NK-92 (cell line): ENCODE measurements around the gene PSKH1.
"Not testable (repeated sequence)": the region's sequence is repeated elsewhere in the genome, so short reads cannot be mapped to it uniquely, and the experiment has no call there.

Experiments used
- DNase-seq: peaks from one replicate; lab custom pipeline; 2025; ENCODE audit not compliant: unreplicated experiment; lab: John Stamatoyannopoulos, UW

The PSKH1 gene

GRCh38 chr16:67957622-67958021 lies 64.6 kb downstream of the PSKH1 start:
- DNase-seq, result no peak

DNA sequence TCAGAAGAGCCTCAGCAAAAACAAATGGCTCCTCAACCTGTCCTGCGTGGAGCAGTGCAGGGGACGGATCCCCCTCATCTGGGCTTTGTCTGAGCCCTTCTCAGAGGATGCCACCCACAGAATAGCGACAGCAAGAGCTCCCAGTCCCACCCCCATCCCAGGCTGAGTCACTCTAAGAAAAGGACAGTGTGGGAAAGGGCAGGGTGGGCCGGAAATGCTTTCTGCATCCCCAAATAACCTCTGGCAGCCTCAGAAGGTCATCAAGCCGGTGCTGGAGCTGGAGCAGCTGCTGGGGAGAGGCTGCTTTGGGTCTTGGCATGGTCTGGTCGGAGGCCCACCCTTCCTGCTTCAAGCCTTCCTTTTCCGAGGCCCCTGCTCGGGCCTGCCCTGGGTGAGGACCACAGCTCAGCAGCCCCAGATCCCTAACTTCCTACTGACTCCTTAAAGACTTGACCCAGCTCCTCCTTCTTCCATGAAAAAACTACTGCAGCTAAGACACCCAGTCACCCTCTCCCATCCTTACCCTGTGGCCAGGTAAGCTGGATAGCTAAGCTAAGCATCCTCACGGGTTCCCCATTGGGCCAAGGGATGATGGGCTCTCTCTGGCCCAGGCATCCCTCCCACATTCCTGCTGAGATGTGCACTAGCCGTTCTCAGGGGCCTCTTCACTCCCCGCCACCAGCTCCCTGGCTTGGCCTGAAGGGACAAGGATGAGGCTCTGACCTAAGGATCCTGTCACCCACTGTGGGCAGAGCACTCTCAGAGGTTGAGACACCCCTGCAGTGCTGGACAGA lies 66.7 kb downstream of the PSKH1 start:
- DNase-seq, result no peak

DNA sequence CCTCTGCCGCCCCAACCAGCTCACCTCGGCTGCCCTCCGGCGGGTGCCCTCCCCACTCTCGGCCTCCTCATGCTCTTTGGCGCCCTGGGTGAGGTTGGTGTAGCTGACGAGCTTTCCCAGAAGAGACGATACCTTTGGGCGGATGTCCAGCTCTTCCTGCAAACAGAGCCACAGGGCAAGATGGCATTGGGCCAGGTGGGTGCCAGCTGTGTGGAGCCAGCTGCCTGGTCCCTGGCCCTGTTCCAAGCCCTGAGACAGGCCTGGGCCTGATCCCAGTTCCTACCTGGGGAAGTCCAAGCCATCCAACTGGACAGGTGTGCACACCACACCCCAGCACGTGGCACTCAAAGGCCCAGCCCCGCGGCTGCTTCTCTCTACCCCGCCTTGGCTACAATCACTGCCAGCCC lies 68.5 kb downstream of the PSKH1 start:
- DNase-seq, result no peak

GRCh38 chr16:67962135-67962534 lies 69.1 kb downstream of the PSKH1 start:
- no peak for DNase-seq

- DNase-seq, result no peak
Observed at GRCh38 chr16:67963292-67963661, 70.2 kb downstream of the PSKH1 start.

DNA sequence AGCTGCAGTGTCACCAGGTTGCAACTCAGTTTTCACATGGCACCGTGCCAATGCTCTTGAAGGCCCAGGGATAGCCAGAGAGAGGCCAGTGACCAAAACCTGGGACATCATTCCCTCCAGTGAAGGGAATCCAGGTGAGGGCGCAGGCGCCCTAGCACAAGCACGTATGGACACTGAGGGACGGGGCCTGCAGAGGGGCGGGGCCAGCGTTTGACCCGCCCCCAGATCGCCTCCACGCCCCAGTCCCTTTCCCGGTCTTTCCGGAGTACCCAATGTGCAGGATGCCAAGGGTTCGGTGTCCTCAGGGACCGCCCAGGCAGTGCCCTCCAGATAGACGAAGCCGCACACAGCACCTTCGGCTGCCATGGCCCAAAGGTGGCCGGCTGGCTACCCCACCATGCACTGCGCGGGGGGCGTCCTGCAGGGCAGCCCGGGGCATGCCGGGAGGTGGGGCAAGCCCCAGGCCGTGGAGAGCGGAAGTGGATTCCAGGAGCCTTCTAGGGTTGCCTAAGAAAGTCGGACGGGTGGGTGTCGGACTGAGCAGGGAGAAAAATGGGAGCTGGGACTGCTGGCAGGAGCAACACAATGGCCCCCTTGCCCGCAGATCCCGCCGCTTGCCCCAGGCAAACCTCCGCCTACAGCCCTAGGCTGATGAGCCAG lies 70.7 kb downstream of the PSKH1 start:
- no peak for DNase-seq

- DNase-seq, result no peak
Observed at GRCh38 chr16:67964477-67965131, 71.5 kb downstream of the PSKH1 start.

DNA sequence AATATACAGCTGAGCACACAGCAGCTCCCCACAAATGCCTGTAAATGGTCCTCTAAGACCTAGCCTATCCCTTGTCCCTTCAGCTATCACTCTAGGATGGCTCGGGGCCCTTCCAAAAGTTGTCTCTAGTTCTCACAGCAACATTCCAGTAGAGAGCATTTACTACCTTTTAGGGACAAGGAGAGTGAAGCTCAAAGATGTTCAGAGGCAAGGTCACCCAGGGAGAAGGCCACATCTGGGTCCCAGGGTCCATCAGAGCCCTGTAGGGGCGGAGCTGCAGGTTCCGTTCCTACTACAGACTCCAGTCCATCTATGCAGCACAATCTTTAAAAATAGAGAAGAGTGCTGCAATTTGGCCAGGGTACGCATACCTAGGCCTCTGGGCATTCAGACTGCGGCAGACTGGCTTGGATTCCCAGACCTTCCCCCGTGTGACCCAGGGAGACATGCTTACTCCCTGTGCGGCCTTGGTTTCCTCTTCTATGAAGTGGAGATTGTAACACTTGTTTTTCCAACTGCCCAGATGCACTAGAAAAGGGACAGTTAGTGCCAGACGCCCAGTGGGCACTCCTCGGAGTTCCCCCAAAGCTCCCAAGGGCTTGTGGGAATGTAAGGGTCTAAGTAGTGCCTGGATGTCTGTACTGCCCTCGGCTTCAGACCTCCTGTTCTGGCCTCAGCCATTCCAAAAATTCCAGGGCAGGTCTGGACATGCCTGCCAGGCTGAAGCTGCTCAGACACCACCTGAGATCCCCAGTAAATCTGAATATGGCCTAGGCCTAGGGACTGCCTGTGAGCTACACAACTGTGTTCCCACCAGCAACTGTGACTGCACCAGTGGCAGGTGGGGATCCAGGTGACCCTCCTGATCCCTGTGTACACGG lies 72.9 kb downstream of the PSKH1 start:
- no peak for DNase-seq

DNA sequence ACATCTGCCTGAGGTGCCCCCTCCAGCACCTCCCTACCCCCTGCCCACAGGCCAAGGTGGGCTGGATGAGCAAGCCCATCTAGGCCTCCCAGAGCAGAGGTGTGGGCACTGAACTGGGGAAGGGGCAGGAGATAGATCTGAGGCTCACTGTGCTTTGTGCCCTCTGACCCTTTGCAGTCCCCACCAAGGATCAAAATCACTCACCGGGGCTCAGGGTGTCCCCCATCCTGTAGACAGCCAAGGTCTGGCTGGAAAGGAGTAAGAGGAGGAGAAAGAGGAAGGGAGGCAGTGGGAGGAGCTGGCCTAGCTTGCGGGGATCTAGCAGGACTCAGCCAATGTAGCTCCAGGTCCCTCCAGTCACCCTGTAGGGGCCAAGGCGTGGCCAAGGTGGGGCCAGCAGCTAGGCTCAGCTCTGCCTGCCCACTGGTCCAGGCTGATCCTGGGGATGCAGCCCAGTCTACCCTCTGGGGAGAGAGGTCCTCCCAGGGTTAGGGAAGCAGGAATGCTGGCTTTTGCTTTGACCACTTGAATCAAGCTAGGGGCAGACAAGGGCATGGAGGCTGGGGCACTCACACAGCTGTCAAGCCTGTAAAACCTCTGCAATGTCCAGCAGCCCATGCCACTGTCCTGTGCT lies 73.6 kb downstream of the PSKH1 start:
- no peak for DNase-seq

DNA sequence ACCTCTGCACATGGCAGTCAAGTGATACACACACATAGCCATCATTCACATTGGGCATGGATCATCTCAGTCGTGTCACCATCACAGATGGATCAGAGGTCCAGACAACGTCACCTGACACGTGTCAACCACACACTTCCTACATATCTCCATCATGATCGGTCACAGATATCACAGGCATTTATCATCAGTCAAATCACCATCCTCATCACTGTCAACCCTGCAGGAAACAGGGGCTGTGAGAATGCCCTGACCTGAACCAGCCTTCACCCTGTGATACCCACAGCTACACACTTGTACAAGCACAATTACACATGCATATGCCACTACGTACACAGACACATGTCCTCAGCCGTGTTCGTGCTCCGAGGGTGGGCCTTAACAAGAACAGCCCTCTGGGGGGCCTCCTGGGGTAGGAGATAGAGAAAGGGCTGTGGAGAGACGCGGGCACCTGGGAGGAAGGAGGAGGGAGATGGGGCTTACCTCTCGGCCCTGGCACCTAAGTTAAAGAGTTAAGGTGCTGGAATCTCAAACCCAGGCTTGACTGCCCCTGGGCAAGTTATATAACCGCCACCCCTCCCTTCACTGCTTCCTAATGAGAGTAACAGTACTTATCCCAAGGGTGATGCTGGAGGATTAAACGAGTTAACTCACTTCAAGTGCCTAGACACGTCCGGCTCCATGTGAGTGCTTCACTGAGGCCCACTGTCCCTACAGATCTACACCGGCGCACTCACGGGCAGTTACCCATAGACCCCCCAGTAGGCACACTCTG lies 74.3 kb downstream of the PSKH1 start:
- no peak for DNase-seq

DNA sequence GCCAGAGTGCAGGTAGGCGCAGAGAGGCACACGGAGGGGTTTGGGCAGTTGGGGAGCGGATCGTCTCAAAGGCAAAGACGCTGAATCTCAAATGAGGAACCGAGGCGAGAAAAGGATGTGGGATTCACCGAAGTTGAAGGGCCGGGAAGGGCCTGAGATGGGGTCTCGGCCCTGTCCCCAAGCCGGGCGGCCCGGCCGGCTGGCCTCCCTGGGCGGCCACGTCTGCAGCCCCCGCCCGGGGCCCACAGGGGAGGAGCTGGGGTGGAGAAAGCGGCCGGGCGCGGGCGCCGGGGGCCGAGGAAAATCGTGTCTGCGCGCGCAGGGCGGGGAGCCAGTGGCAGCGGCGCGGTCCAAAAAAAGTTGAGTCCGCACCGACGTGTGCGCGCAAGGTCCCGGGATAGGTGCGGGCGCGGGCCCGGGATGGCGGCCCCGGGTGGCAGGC lies 74.9 kb downstream of the PSKH1 start:
- DNase-seq, result no peak

- DNase-seq, result peak; percentile 25
Observed at GRCh38 chr16:67968400-67969253, 75.6 kb downstream of the PSKH1 start, which contains the start of gene SLC12A4. Gene SLC12A4 (minus strand): TSS chr16:67968637. CDS start chr16:67968553, 84 bp downstream.

- DNase-seq, result no peak
Observed at GRCh38 chr16:67969254-67970039, 76.4 kb downstream of the PSKH1 start.

DNA sequence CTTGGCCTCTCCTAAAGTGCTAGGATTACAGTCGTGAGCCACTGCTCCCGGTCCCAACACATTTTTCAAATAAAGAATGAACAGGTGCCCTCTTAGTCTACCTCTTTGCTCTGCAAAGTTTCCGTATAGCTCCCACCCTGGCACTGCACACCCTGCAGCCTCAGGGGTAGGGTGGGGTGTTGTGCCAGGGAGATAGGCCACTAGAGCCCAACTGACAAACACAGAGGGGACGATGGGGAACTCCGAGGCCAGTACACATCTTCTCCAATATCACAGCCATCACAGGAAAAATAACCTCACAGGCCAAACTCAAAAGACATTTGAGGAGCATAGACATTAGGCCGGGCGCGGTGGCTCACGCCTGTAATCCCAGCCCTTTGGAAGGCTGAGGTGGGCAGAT lies 78.1 kb downstream of the PSKH1 start:
- DNase-seq, result no peak

GRCh38 chr16:67972285-67972684 lies 79.2 kb downstream of the PSKH1 start:
- DNase-seq, result not testable (repeated sequence)

GRCh38 chr16:67975321-67976105 lies 82.5 kb downstream of the PSKH1 start:
- DNase-seq, result no peak

DNA sequence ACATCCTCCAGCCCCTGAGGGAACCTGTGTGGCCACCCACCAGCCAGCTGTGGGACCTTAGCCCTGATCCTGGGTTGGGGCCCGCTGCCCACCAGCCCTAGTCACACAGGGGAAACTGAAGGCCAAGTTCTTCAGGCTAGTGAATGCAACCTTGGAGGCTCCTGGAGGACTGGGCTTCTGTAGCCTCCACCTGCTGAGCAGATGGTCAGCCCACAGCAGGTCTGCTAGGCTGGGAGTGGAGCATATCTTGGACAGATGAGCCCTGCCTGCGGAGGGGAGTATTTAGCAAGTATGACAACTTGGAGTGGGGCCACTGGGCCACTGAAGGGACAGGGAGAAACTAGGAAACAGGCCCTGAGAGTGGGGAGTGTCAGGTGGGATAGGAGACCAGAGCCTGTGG lies 83.2 kb downstream of the PSKH1 start:
- DNase-seq, result no peak
